SU-DHL-6 (cell line): Measurements from ENCODE around the gene OVOL1.
"Not testable (repeated sequence)": the region's sequence is repeated elsewhere in the genome, so short reads cannot be mapped to it uniquely, and the experiment has no call there.

Experiments used
- CTCF ChIP-seq: fragments of 200-600 bp; sonication (generic); IDR thresholded peaks from one replicate; pipeline ENCODE4 v1.5.1; 2017; ENCODE audit warnings: antibody characterized with exemption, mild to moderate bottlenecking, low read length, moderate library complexity; ENCODE audit not compliant: insufficient read depth, poor library complexity, severe bottlenecking
- EZH2phosphoT487 ChIP-seq: fragments of 200-600 bp; sonication (generic), shearing (Covaris generic); conservative IDR thresholded peaks from 2 replicates; pipeline ENCODE4 v1.6.1; 2018; ENCODE audit warnings: mild to moderate bottlenecking, antibody characterized with exemption, low read length, moderate library complexity, mixed read lengths

DNA sequence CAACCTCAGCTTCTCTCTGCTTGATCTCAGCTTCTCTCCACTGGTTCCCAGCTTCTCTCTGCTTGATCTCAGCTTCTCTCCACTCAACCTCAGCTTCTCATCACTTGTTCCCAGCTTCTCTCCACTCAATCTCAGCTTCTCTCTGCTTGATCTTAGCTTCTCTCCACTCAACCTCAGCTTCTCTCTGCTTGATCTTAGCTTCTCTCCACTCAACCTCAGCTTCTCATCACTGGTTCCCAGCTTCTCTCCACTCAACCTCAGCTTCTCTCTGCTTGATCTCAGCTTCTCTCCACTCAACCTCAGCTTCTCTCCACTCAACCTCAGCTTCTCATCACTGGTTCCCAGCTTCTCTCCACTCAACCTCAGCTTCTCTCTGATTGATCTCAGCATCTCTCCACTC lies 45.4 kb downstream of the OVOL1 start:
- not testable (repeated sequence) for TF ChIP-seq CTCF, EZH2phosphoT487
